DND-41 (cell line): ENCODE measurements around the gene CSN2.

Experiments used
- ATAC-seq: fragments of 200-7000 bp; cut with Tn5 transposase; 3 replicates; pipeline ENCODE4 v1.9.1; 2021; ENCODE audit warnings: low read depth; ENCODE audit not compliant: insufficient read depth
- DNase-seq: peaks from one replicate; pipeline ENCODE4 v3.0.0-alpha.2; 2020
- H2AFZ ChIP-seq: 2 replicates; pipeline ENCODE4 v1.6.0; 2012; ENCODE audit warnings: low read depth, low read length
- H3K27ac ChIP-seq: 2 replicates; pipeline ENCODE4 v1.5.1; 2012; ENCODE audit warnings: low read length, inconsistent platforms
- H3K27me3 ChIP-seq: fragments of 200-600 bp; sonication (generic); 2 replicates; pipeline ENCODE4 v1.6.0; 2012; ENCODE audit warnings: low read length, mild to moderate bottlenecking, inconsistent platforms; ENCODE audit not compliant: insufficient read depth, poor library complexity
- H3K36me3 ChIP-seq: 2 replicates; pipeline ENCODE4 v1.5.1; 2012; ENCODE audit warnings: low read length, inconsistent platforms; ENCODE audit not compliant: insufficient read depth
- H3K4me1 ChIP-seq: 2 replicates; pipeline ENCODE4 v1.5.1; 2012; ENCODE audit warnings: mild to moderate bottlenecking, low read length; ENCODE audit not compliant: insufficient read depth
- H3K4me2 ChIP-seq: 2 replicates; pipeline ENCODE4 v1.6.0; 2012; ENCODE audit warnings: mild to moderate bottlenecking, moderate library complexity, low read length, inconsistent platforms; ENCODE audit not compliant: insufficient read depth
- H3K4me3 ChIP-seq, 2 experiments: fragments of 200-600 bp in 1 of 2; shearing (Covaris generic) in 1 of 2; 2 replicates each; pipeline ENCODE4 v1.5.1; 2012 to 2016; ENCODE audit warnings: inconsistent platforms in 2 of 2, low read length in 2 of 2, mild to moderate bottlenecking in 2 of 2, low read depth in 1 of 2, moderate library complexity in 1 of 2
- H3K79me2 ChIP-seq: 2 replicates; pipeline ENCODE4 v1.6.0; 2012; ENCODE audit warnings: low read length, inconsistent platforms; ENCODE audit not compliant: insufficient read depth
- H3K9ac ChIP-seq: 2 replicates; pipeline ENCODE4 v1.6.0; 2012; ENCODE audit warnings: low read depth, mild to moderate bottlenecking, inconsistent platforms, low read length, moderate library complexity
- H3K9me3 ChIP-seq: 2 replicates; pipeline ENCODE4 v1.5.1; 2012; ENCODE audit warnings: low read length, moderate library complexity, mild to moderate bottlenecking, inconsistent platforms; ENCODE audit not compliant: insufficient read depth, severe bottlenecking
- H4K20me1 ChIP-seq: 2 replicates; pipeline ENCODE4 v1.6.0; 2012; ENCODE audit warnings: low read length; ENCODE audit not compliant: insufficient read depth
- CTCF ChIP-seq: IDR thresholded peaks from 2 replicates; pipeline ENCODE4 v1.5.1; 2012; ENCODE audit warnings: borderline replicate concordance, low read length, moderate library complexity, mild to moderate bottlenecking; ENCODE audit not compliant: poor library complexity, severe bottlenecking; ENCODE audit errors: extremely low read depth
- EZH2 ChIP-seq: IDR thresholded peaks from 3 replicates; pipeline ENCODE4 v1.6.1; 2012; ENCODE audit warnings: borderline replicate concordance, low read depth, mild to moderate bottlenecking, moderate library complexity, low read length, inconsistent platforms; ENCODE audit not compliant: severe bottlenecking

The CSN2 gene

GRCh38 chr4:69999420-69999819, 33.9 kb upstream of the CSN2 start:
- DNase-seq = no peak
- no peaks in the 10 kb centered on the region for H3K9me3 ChIP-seq
- no peak overlapping the region for H3K27ac ChIP-seq
- no peak overlapping the region for H2AFZ ChIP-seq
- no peaks in the 10 kb centered on the region for H4K20me1 ChIP-seq
- H3K4me3 ChIP-seq = no peak overlapping the region
- no peak for ATAC-seq
- H3K27me3 ChIP-seq = no peaks in the 10 kb centered on the region
- no peaks in the 10 kb centered on the region for H3K4me1 ChIP-seq
- H3K36me3 ChIP-seq = no peaks in the 10 kb centered on the region
- no peak overlapping the region for H3K4me2 ChIP-seq
- no peak for TF ChIP-seq EZH2
- TF ChIP-seq CTCF = no peak
- no peaks in the 10 kb centered on the region for H3K79me2 ChIP-seq
- no peak overlapping the region for H3K9ac ChIP-seq

DNA sequence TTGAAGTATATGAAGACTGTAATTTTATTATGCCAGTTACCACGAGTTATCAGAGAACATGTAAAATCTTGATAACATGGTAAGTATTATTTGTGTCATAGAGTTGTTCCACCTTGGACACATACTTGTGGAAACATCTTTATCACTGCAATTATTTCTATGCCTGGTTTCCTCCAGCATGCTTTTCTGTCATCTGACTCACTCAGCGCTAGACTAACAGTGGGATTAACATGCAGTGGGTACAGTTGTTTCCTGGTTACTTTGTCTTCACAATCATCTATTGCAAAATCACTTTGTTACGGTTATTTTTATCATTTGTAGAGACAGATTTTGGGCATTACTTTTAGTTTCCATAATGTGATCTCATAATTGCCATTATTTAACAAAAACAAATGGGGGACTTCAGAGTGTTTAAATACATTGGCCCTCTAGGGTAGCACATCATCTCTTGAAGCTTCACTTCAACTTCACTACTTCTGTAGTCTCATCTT, 30.0 kb upstream of the CSN2 start, which contains the start of gene STATH:
STATH (plus strand) TSS at position 441 of the 491 bp plus-strand sequence. CDS start 2,472 bp downstream, outside the sequence.
- DNase-seq (no peak), ATAC-seq (no peak)
- TF ChIP-seq EZH2 (no peak), CTCF (no peak)
- Histone ChIP-seq H3K79me2 (no peaks in the 10 kb centered on the region), H3K4me2 (no peak within 1 kb of the TSS), H3K9ac (no peak within 1 kb of the TSS), H3K4me3 (no peak within 1 kb of the TSS), H4K20me1 (no peaks in the 10 kb centered on the region), H3K27ac (no peak within 1 kb of the TSS), H2AFZ (no peak within 1 kb of the TSS), H3K36me3 (no peaks in the 10 kb centered on the region), H3K9me3 (no peaks in the 10 kb centered on the region), H3K4me1 (no peaks in the 10 kb centered on the region), H3K27me3 (no peaks in the 10 kb centered on the region)

DNA sequence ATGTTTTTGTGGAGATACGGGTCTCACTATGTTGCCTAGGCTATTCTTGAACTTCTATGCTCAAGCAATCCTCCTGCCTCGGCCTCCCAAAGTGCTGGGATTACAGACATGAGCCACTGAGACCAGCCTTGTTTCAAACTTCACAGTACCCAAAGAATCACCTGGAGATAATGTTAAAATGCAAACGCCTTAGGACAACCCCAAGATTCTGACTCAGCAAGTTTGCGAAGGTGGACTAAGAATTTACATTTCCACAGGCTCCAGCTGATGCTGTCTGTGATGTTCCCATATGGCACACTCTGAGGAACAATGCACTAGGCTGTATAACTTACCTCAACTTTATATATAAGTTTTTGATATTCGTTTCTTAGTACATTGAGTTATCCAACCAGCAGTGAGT, 29.3 kb upstream of the CSN2 start:
- no peaks in the 10 kb centered on the region for H4K20me1 ChIP-seq
- DNase-seq = no peak
- no peak for ATAC-seq
- H3K27me3 ChIP-seq = no peaks in the 10 kb centered on the region
- H3K4me2 ChIP-seq = no peak overlapping the region
- H3K36me3 ChIP-seq = no peaks in the 10 kb centered on the region
- no peak overlapping the region for H3K27ac ChIP-seq
- no peak for TF ChIP-seq EZH2
- no peak for TF ChIP-seq CTCF
- no peaks in the 10 kb centered on the region for H3K9me3 ChIP-seq
- no peaks in the 10 kb centered on the region for H3K79me2 ChIP-seq
- no peaks in the 10 kb centered on the region for H3K4me1 ChIP-seq
- no peak overlapping the region for H3K4me3 ChIP-seq
- no peak overlapping the region for H3K9ac ChIP-seq
- no peak overlapping the region for H2AFZ ChIP-seq

GRCh38 chr4:69991016-69991415, 25.5 kb upstream of the CSN2 start:
- DNase-seq (no peak), ATAC-seq (no peak)
- H3K9me3 ChIP-seq = no peaks in the 10 kb centered on the region
- H3K4me1 ChIP-seq = no peaks in the 10 kb centered on the region
- no peak overlapping the region for H3K27ac ChIP-seq
- H4K20me1 ChIP-seq = no peaks in the 10 kb centered on the region
- no peak overlapping the region for H3K4me2 ChIP-seq
- no peaks in the 10 kb centered on the region for H3K36me3 ChIP-seq
- H3K9ac ChIP-seq = no peak overlapping the region
- no peak for TF ChIP-seq EZH2
- H3K79me2 ChIP-seq = no peaks in the 10 kb centered on the region
- no peak overlapping the region for H2AFZ ChIP-seq
- H3K4me3 ChIP-seq = no peak overlapping the region
- H3K27me3 ChIP-seq = no peaks in the 10 kb centered on the region
